HepG2 (cell line): ENCODE results near the gene AMBRA1. TPM values are rescaled to one million over a fixed set of nuclear protein-coding genes. Genes with fewer than 3 reads are reported as not detected.

Source experiments
- ATAC-seq: fragments of 200-7000 bp; cut with Tn5 transposase; 3 replicates; pipeline ENCODE4 v1.9.1; 2020; ENCODE audit warnings: mild to moderate bottlenecking, moderate library complexity
- BruUV-seq: library from RNA; stranded (reverse); fragments of 400-500 nt; replicated peaks from 2 replicates; lab custom pipeline; 2021; lab: Mats Ljungman, UMichigan
- CTCF ChIA-PET: fragments of 300-600 bp; formaldehyde crosslinking; extraction: SDS; loops from one replicate; lab custom pipeline; 2021; ENCODE audit warnings: low total read pairs, inconsistent platforms, low intra/inter-chr PET ratio; lab: Yijun Ruan, JAX
- POLR2A ChIA-PET: fragments of 350-600 bp; sonication (Branson Sonifier 250); formaldehyde crosslinking; loops from one replicate; lab custom pipeline; 2020; ENCODE audit warnings: antibody characterized with exemption, inconsistent platforms; lab: Yijun Ruan, JAX
- DNase-seq: peaks from one replicate; pipeline ENCODE4 v3.0.0-alpha.2; 2015; ENCODE audit warnings: low spot score
- FAIRE-seq: peaks from 3 replicates; lab custom pipeline; 2011; peaks lifted over from hg19 to GRCh38; lab: Jason Lieb, UNC
- H2AFZ ChIP-seq: one replicate; pipeline ENCODE4 v1.6.1; 2011; ENCODE audit warnings: low read length, inconsistent platforms
- H3K27ac ChIP-seq: fragments of 300-600 bp; 3 replicates; pipeline ENCODE4 v1.8.0; 2011; ENCODE audit warnings: mixed run types, mild to moderate bottlenecking, mixed read lengths, low read length, inconsistent platforms; ENCODE audit not compliant: insufficient read depth; ENCODE audit errors: extremely low read length
- H3K27me3 ChIP-seq, 2 experiments: fragments of 200-600 bp in 1 of 2; 2 replicates in 1 of 2; 3 replicates in 1 of 2; pipeline versions ENCODE4 v1.6.0 to v1.8.0; 2011; ENCODE audit warnings: low read length in 2 of 2, mild to moderate bottlenecking in 2 of 2, moderate library complexity in 2 of 2, inconsistent platforms in 1 of 2; ENCODE audit not compliant: insufficient read depth in 2 of 2, control insufficient read depth in 1 of 2
- H3K36me3 ChIP-seq, 2 experiments: fragments of 200-600 bp in 1 of 2; replicated peaks in 1 of 2; 2 replicates in 1 of 2; 3 replicates in 1 of 2; pipeline versions ENCODE4 v1.5.1 to v1.8.0; 2011; ENCODE audit warnings: low read length in 2 of 2, inconsistent platforms in 1 of 2; ENCODE audit not compliant: insufficient read depth in 2 of 2, control insufficient read depth in 1 of 2
- H3K4me1 ChIP-seq: 2 replicates; pipeline ENCODE4 v1.5.1; 2012; ENCODE audit warnings: low read length, inconsistent platforms; ENCODE audit not compliant: insufficient read depth
- H3K4me2 ChIP-seq: 2 replicates; pipeline ENCODE4 v1.6.0; 2011; ENCODE audit warnings: low read depth, low read length, inconsistent platforms
- H3K4me3 ChIP-seq, 3 experiments: fragments of 200-600 bp in 1 of 3; sonication (generic), shearing (Covaris generic) in 1 of 3; replicated peaks in 1 of 3; 2 replicates each; pipeline ENCODE4 v1.5.1; 2011 to 2016; ENCODE audit warnings: low read length in 3 of 3, inconsistent platforms in 2 of 3, low read depth in 2 of 3, mild to moderate bottlenecking in 2 of 3, control low read depth in 1 of 3, mixed read lengths in 1 of 3; ENCODE audit not compliant: insufficient read depth in 1 of 3
- H3K79me2 ChIP-seq: one replicate; pipeline ENCODE4 v1.6.1; 2011; ENCODE audit warnings: low read length, inconsistent platforms; ENCODE audit not compliant: insufficient read depth
- H3K9ac ChIP-seq: 2 replicates; pipeline ENCODE4 v1.6.0; 2011; ENCODE audit warnings: mild to moderate bottlenecking, low read depth, low read length, inconsistent platforms; ENCODE audit not compliant: insufficient read depth
- H3K9me3 ChIP-seq: 2 replicates; pipeline ENCODE4 v1.5.1; 2012; ENCODE audit warnings: mild to moderate bottlenecking, low read length
- H4K20me1 ChIP-seq: 2 replicates; pipeline ENCODE4 v1.6.0; 2011; ENCODE audit warnings: inconsistent platforms, mild to moderate bottlenecking, low read length, moderate library complexity; ENCODE audit not compliant: insufficient read depth
- ARID4A ChIP-seq: sonication (generic); formaldehyde crosslinking; IDR thresholded peaks from 2 replicates; pipeline ENCODE4 v1.5.0; 2020; ENCODE audit warnings: mild to moderate bottlenecking, missing genetic modification reagents, borderline replicate concordance
- SKI ChIP-seq: fragments of 450-650 bp; IDR thresholded peaks from one replicate; pipeline ENCODE4 v1.6.1; 2018; ENCODE audit warnings: mild to moderate bottlenecking; ENCODE audit not compliant: partially characterized antibody
- ZNF691 ChIP-seq: sonication (generic); formaldehyde crosslinking; IDR thresholded peaks from 2 replicates; pipeline ENCODE4 v1.4.0; 2020; ENCODE audit warnings: missing genetic modification reagents, low read depth, mild to moderate bottlenecking, borderline replicate concordance
- ZSCAN31 ChIP-seq: sonication (generic); formaldehyde crosslinking; IDR thresholded peaks from 2 replicates; pipeline ENCODE4 v1.5.0; 2020; ENCODE audit warnings: low read depth, mild to moderate bottlenecking, missing genetic modification reagents
- WGBS: methylation state at CpG from one replicate; pipeline ENCODE4 v1.1.6; 2017; ENCODE audit warnings: low lambda C conversion rate; 5-methylcytosine and 5-hydroxymethylcytosine counted together
- in situ Hi-C: cut with HindIII; loops from 2 replicates; pipeline ENCODE4 v1.10.0; 2017; ENCODE audit warnings: low pct_unique_long_range_greater_than_20kb; ENCODE audit not compliant: extremely low pct_ligation_motif_present
- intact Hi-C: fragments of 100-400 bp; cut with micrococcal nuclease; formaldehyde crosslinking; loops from one replicate; pipeline ENCODE4 v1.10.0; 2022; ENCODE audit not compliant: unreplicated experiment
- polyA plus RNA-seq, 8 experiments: library from polyadenylated mRNA; depleted of rRNA in 3 of 8; stranded (reverse) in 7 of 8; unstranded in 1 of 8; fragments of >200 nt; fragmentation: Illumina TruSeq in 4 of 8; extraction: Trizol in 4 of 8; gene quantifications; 2 replicates each; pipeline versions ENCODE4 v1.2.1 to v1.2.3, GENCODE V29; 2011 to 2016; ENCODE audit warnings: low read depth in 4 of 8, missing spikeins in 1 of 8, mixed read lengths in 1 of 8; ENCODE audit not compliant: insufficient read depth in 1 of 8
- total RNA-seq, 5 experiments: library from RNA; depleted of rRNA; stranded (reverse); fragments of >200 nt; fragmentation: Illumina TruSeq; extraction: Trizol; gene quantifications; 2 replicates each; pipeline ENCODE4 v1.2.3, GENCODE V29; 2016; ENCODE audit warnings: low read depth in 1 of 5

Gene AMBRA1
- total and polyA plus RNA-seq, 2 of the 13 experiments (the other 11 are each of a cell fraction or from before 2014, with no cell fraction given) = 15.7 to 26.0 TPM

- BruUV-seq = no TSS peak
- Histone ChIP-seq H3K4me1 (peaks cover 44% of the 10 kb centered on the region), H3K4me3 (no peak overlapping the region), H3K9me3 (no peaks in the 10 kb centered on the region), H2AFZ (no peak overlapping the region), H3K79me2 (peaks cover 57% of the 10 kb centered on the region), H4K20me1 (peaks cover 45% of the 10 kb centered on the region), H3K4me2 (no peak overlapping the region), H3K27me3 (no peaks in the 10 kb centered on the region), H3K36me3 (peaks cover 6 to 14% of the 10 kb centered on the region in 2 experiments), H3K27ac (no peak overlapping the region), H3K9ac (no peak overlapping the region)
- intact Hi-C loops = no loop called here
- no peak for FAIRE-seq
- ChIA-PET CTCF (no interaction called here), POLR2A (no interaction called here)
- no peak; the same call in 2 of the 3 replicates for ATAC-seq
- in situ Hi-C loops = no loop called here
- no peak for DNase-seq
- TF ChIP-seq SKI (no peak), ARID4A (CRISPR knock-in tag) (no peak), ZSCAN31 (CRISPR knock-in tag) (no peak), ZNF691 (CRISPR knock-in tag) (no peak)
- 100% methylated on average over 3 of the region's 3 CpGs for WGBS
These were observed 79.9 kb downstream of the AMBRA1 start for GRCh38 chr11:46513934-46514342.
